GM19452 (cell line): Measurements from ENCODE around the gene TBC1D5.
"Not testable (repeated sequence)": the region's sequence is repeated elsewhere in the genome, so short reads cannot be mapped to it uniquely, and the experiment has no call there.

Source experiments
- ATAC-seq: cut with Tn5 transposase; IDR thresholded peaks from one replicate; pipeline ENCODE4 v1.9.1; 2021; ENCODE audit not compliant: unreplicated experiment

The TBC1D5 gene

DNA sequence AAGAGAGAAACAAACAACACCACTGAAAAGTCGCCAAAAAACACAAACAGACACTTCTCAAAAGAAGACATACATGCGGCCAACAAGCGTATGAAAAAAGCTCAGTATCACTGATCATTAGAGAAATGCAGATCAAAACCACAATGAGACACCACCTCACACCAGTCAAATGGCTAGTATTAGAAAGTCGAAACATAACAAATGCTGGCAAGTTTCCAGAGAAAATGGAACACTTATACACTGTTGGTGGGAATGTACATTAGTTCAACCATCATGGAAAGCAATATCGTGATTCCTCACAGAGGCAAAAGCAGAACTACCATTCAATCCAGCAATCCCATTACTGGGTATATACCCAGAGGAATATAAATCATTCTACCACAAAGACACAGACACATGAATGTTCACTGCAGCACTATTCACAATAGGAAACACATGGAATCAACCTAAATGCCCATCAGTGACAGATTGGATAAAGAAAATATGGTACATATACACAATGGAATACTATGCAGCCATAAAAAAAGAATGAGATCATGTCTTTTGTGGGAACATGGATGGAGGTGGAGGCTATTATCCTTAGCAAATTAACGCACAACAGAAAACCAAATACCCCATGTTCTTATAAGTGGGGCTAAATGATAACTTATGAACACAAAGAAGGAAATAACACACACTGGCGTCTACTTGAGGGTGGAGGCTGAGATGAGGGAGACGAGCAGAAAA, 93.6 kb downstream of the TBC1D5 start:
- ATAC-seq: not testable (repeated sequence)

DNA sequence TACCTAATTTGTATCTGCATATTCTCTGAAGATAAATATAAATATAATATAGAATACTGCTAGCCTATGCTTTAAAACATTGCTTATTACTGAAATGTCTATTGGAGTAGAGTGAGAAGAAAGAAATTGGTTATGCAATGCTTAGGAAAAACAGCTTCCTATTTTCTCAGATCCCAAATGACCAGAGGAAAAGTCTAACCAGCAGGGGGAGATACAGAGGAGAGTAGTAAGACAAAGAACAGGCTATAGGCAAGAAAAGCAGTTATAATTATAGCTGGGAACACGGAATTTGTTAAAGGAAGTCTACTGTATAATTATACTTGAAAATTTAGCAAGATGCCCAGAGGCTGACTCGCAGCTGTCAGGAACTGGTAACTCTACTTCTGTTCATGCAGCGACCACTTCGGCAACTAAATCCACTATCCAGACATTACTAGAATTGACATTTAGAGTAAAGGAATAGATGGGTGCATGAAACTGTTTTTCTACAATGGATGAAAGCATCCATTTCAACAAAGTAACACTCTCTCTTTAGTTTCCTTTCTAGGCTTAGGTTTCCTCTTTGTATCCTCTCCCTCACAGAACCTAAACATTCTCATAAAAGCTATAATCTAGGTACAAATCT, 97.2 kb downstream of the TBC1D5 start:
- no peak for ATAC-seq

DNA sequence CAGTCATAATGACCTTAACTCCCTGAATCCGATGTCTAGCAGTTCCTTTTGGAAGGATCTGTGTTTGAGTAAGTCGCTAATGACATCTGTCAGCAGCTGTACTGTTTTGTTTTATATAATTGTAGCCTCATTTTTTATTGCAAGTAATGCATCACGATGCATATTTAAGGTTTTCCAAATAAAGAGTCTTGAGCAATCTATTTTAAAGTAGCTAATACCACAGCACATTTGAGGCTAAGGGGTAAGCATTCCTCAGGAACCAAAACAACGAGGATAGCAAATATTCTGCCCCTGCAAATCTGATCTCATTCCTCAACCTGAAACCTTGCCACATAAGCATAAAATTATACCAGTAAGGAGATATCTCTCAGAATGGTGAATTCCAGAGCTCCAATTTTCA, 98.7 kb downstream of the TBC1D5 start:
- ATAC-seq: no peak

DNA sequence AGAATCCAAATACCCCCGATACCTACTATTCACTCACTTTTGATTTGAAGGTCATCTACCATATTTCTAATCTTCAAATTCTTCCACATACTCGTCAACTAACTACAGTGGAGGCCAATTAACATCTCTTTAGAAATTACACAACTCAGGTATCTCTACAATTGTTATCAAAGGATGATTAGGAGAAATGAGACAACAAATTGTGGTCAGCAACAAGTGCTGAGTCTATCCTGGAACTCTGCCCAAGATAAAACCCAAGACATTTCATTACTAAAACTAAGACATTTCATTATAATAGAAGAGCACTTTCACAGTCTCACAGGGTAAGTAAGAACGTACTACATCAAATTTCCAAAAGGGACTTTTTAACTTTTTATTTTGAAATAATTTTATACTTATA, 100.0 kb downstream of the TBC1D5 start:
- ATAC-seq: no peak

DNA sequence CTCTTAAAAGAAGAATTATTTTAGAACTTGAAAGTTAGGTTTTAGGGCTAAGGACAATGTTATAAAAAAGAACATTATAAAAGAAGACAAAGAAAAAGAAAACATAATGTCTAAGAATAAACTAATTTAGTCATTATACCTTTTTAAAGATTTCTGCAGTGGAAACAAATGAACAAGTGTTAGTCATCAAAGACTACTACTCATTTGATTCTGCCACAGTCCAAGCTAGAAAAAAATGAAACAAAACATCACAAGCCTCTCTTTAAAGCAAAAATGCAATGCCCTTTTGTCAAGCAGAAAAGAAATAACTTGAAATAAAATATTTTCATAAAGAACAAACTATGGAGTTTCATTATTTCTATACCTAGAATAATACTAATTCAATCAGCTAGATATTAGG, 102.0 kb downstream of the TBC1D5 start:
- ATAC-seq: no peak

DNA sequence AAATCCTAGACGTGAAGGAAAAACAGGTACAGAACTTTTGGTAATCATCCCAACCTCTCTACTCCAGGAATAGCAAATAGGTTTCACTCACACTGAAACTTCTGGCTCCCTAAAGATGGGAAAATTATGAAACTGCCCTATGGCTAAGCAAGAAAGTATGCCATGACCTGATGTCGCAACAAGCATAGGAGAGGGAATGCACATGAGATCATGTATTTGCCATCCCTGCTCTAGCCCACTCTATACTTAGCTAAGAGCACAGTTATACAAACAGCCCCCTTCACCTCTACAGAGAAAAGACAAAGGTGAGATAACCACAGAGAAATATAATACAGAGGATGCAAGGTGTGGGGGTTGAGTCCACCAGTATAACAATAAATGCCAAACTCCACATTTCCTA, 102.7 kb downstream of the TBC1D5 start:
- ATAC-seq: no peak

DNA sequence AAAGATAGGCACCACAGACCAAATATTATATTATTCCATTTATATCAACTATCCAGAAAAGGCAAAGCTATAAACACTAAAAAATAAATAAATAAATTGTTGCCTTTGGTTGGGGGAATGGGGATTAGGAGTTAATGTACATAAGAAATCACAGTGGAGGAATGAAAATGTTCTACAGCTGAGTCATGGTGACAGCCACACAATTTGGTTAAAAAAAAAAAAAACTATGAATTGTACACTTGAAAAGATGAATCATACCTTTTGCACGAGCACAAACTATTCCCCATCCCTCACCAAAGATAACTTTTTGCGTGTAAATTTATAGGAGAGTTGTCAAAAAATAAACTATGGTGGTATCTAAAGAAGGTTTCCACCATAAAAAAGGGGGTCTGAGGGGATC, 103.2 kb downstream of the TBC1D5 start:
- ATAC-seq: no peak

DNA sequence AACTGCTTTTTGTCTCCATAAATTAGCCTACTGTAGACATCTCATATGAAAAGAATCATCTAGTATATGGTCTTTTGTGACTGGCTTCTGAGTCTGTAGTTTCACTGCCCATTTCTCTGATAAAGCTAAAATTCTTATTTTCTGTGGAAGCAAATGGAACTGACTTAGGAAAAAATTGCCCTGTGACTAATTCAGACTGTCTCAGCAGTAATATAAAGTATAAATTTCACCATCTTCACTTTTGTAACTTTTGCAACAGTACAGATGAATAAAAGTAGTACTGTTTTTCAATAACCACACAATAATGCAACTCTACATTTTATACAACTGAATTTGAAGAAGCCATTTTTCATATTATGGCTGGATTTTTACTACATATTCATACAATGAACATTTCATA, 104.1 kb downstream of the TBC1D5 start:
- no peak for ATAC-seq

DNA sequence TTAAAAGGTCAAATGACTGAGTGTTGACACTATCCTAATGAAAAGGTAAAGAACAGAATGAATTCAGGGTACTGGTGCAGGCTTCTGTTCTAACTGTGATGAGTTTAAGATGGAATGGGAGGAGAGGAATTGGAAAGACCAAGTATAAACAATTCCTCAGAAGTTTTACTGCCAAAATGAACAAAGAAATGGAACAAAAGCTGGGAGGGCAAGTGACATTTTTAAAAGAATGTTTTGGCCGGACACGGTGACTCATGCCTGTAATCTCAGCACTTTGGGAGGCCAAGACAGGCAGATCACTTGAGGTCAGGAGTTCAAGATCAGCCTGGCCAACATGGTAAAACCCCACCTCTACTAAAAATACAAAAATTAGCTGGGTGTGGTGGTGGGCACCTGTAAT, 106.8 kb downstream of the TBC1D5 start:
- ATAC-seq: not testable (repeated sequence)

DNA sequence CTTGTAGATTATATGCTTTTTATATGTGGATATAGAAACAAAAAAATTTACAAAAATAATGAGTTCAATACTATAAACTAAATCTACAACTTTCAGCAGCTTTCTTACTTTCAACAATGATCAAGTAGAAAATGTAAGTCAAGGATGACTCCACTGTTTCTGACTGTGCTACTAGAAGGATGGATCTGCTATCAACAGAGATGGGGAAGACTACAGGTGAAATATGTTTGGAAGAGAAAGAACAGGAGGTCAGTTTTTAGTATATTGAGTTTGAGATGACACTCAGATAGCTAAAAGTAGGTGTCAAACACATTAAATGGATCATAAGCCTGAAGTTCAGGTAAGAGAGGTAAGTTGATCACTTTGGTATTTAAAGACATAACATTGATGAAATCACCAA, 107.5 kb downstream of the TBC1D5 start:
- no peak for ATAC-seq

DNA sequence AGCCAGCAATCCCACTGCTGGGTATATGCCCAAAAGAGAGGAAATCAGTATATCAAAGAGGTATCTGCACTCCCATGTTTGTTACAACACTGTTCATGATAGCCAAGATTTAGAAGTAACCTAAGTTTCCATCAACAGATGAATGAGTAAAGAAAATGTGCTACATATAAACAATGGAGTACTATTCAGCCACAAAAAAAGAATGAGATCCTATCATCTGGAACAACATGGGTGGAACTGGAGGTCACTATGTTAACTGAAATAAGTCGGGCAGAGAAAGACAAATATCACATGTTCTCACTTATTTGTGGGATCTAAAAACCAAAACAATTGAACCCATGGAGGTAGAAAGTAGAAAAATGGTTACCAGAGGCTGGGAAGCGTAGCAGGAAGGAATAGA, 108.2 kb downstream of the TBC1D5 start:
- ATAC-seq: no peak

DNA sequence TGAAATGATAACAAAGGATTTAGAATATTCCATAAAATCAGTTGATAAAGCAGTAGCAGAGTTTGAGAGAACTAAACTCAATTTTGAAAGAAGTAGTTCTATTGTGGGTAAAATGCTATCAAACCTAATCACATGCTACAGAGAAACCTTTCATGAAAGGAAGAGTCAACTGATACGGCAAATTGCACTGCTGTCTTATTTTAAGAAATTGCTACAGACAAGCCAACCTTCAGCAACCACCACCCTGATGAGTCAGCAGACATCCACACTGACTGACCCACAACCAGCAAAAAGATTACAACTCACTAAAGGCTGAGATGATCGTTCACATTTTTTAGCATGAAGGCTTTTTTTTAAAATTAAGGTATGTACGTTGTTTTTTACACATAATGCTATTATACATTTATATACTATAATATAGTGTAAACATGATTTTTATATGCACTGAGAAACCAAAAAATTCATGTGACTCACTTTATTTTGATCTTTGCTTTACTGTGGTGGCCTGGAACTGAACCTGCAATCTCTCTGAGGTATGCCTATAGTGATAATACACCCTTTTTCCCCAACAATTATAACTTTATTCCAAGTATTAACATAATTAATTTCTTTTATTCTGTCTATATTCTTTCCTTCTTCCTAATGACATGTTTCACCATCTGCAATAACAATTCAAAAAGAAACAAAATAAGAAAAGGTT, 109.9 kb downstream of the TBC1D5 start:
- ATAC-seq: no peak

DNA sequence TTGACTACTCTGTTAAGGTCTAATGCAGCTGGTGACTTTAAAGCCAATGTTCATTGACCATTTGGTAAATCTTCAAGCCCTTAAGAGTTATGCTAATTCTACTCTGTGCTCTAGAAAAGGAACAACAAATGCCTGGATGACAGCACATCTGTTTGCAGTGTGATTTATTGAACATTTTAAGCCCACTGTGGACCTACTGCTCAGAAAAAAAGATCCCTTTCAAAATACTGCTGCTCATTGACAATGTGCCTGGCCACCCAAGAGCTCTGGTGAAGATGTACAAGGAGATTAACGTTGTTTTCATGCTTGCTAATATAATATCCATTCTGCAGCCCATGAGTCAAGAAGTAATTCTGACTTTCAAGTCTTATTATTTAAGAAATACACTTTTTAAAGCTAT, 110.8 kb downstream of the TBC1D5 start:
- no peak for ATAC-seq

DNA sequence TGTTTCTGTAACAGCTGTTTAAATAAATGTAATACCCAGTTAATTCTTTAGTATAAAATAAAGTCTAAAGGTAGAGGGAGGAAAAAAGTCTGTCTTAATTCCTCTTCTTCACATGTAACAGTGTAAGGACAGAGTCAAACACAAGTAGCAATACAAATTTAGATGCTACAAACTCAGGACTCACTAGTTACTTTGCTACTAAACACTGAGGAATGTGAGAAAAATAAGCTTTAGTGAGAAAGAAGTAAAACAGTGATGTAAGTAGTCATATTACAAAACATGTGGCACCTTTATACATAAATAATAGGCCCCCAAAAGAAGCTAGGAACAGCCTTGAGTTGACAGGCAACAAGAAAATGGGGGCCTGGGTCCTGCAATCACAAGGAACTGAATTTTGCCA, 113.0 kb downstream of the TBC1D5 start:
- ATAC-seq: no peak

DNA sequence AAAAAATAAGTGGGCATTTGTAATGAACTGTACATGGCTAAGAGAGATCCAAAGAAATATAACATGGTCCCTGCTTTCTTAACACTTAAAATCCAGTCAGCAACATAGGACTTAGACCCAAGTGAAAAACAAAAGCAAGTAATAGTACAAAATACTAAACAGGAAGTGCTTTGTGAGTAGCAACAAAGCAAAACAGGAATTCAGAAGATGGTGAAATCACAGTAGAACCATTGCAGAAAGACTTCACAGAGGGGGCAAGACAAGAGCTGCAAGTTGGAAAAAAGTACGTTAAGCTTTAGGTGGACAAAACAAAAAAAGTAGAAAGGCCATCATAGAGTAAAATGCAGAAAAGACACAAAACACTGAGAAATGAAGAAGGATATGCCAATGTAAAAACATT, 116.0 kb downstream of the TBC1D5 start:
- ATAC-seq: no peak

DNA sequence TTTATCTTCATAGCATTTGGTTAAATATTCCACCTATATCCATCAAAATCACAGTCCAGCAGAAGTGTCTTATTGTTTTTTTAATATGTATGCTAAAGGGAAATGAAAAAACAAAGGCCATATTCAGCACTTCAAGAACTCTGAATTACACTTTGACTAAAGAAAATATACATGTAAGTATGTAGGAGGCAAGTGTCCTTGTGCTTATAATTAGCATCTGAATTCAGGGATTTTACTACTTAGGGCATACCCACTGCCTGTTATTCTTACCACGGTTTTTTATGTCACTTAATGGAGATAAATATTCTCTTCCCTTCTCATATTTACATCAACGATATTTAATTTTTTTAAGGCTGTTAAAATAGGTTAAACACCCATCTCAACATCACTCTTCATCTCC, 117.3 kb downstream of the TBC1D5 start:
- no peak for ATAC-seq

DNA sequence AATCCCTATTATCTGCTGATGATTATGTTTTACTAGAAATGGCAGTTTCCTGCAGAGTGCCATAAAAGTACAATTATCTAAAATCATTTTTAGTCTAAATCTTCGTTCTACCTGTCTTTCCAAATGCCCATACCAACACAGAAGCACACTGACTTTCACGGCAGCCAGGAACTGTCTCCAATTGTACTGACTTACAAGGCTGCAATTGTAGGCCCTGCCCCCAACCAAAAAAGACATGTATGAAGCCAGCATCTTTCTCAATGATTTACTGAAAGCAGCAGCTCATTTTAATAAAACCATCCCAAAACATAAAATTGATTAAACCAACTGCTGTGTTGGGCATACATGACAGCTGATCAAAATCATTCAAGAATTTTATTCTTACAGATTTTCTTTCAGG, 119.0 kb downstream of the TBC1D5 start:
- no peak for ATAC-seq

DNA sequence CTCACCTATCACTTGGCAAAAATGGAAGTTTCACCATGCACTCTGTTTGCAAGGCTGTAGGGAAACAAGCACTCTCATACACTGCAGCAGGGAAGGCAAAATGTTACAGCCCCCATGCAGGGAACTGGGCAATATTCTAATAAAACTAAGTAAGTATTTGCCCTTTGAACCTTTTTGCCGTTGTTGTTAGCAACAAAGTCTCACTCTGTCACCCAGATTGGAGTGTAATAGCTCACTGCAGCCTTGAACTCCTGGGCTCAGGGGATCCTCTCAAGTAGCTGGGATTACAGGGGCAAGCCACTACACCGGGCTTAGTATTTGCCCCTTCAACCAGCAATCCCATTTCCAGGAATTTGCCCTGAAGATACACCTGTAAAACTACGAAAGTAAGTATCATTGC, 122.5 kb downstream of the TBC1D5 start:
- ATAC-seq: no peak

DNA sequence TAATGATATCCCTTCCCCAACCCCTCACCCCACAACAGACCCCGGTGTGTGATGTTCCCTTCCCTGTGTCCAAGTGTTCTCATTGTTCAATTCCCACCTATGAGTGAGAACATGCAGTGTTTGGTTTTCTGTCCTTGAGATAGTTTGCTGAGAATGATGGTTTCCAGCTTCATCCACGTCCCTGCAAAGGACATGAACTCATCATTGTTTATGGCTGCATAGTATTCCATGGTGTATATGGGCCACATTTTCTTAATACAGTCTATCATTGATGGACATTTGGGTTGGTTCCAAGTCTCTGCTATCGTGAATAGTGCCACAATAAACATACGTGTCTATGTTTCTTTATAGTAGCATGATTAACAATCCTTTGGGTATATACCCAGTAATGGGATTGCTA, 129.4 kb downstream of the TBC1D5 start:
- ATAC-seq: not testable (repeated sequence)

DNA sequence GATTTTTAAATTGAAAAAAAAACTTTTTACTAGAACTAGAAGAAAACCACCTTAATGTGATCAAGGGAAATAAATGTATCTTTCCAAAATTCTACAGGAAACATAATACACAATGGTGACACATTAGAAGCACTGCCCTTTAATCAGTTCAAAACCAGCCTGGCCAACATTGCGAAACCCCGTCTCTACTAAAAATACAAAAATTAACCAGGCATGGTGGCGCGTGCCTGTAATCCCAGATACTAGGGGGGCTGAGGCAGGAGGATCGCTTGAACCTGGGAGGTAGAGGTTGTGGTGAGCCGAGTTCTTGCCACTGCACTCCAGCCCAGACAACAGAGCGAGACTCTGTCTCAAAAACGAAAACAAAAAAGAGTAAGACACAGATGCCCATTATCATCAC, 134.5 kb downstream of the TBC1D5 start:
- no peak for ATAC-seq

DNA sequence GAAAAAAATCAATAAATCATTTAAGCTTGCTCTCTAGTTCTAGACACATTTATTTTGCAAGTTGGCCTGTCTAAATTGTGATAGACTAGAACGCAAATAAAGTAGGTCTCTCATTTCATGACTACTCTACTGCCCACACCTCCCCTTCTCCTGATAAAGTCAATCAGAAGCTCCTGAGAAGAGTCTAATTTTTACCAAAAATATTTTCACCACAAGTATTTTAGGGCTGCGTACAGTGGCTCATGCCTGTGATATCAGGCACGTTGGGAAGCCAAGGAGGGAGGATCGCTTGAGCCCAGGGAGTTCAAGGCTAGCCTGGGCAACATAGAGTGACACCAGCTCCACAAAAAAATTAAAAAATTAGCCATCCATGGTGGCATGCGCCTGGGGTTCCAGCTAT, 136.5 kb downstream of the TBC1D5 start:
- ATAC-seq: no peak

DNA sequence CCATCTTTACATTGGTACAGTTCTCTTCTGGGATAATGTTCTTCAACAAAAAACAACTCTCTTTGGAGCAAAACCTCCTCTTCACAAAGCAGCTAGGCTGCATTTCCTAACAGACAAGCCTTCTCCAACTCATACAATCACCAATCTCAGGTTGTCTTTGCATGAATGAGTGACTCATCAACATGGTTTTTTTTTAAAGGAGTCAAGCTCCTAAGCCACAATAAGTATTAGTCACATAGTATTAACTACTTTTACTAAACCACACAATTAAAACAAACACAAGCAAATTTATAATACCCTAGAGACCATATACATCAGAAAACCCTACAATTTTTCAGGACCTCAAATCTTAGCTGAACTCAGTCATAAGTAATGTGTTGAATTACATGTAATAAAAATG, 137.4 kb downstream of the TBC1D5 start:
- no peak for ATAC-seq
